HCT116 (cell line): ENCODE data around the gene RIN3. TPM values are rescaled to one million over a fixed set of nuclear protein-coding genes. Genes with fewer than 3 reads are reported as not detected.

Experiments used
- ATAC-seq: fragments of 200-7000 bp; cut with Tn5 transposase; 2 replicates; pipeline ENCODE4 v1.9.1; 2020; ENCODE audit warnings: mild to moderate bottlenecking, moderate library complexity
- BruUV-seq: library from RNA; stranded (reverse); fragments of 400-500 nt; replicated peaks from 2 replicates; lab custom pipeline; 2021; lab: Mats Ljungman, UMichigan
- CTCF ChIA-PET: fragments of 300-600 bp; sonication (Branson Sonifier 250); formaldehyde crosslinking; loops from one replicate; lab custom pipeline; 2021; ENCODE audit warnings: antibody characterized with exemption; lab: Charles Lee
- POLR2A ChIA-PET: fragments of 300-600, 350-600 bp; sonication (Branson Sonifier 250); formaldehyde crosslinking; loops from one replicate; lab custom pipeline; 2021; ENCODE audit warnings: antibody characterized with exemption; lab: Charles Lee
- RAD21 ChIA-PET, 2 experiments: fragments of 300-600 bp; sonication (Branson Sonifier 250); formaldehyde crosslinking; loops; one replicate each; lab custom pipeline; 2023; ENCODE audit warnings: low total read pairs in 2 of 2; ENCODE audit not compliant: uncharacterized antibody in 2 of 2, unreplicated experiment in 2 of 2, low non-redundant PET in 1 of 2; lab: Charles Lee
- DNase-seq: peaks from one replicate; pipeline ENCODE4 v3.0.0-alpha.2; 2010; ENCODE audit warnings: low read depth, low spot score
- H2AFZ ChIP-seq: fragments of 200-600 bp; shearing (Covaris generic), sonication (generic); 2 replicates; pipeline ENCODE4 v1.6.1; 2017; ENCODE audit warnings: low read depth, mixed run types, mixed read lengths, antibody characterized with exemption, low read length; ENCODE audit not compliant: poor library complexity, severe bottlenecking
- H3K27ac ChIP-seq: 2 replicates; pipeline ENCODE4 v1.5.1; 2012; ENCODE audit warnings: low read depth, low read length
- H3K27me3 ChIP-seq: fragments of 200-600 bp; sonication (generic); 2 replicates; pipeline ENCODE4 v1.6.1; 2016; ENCODE audit warnings: mixed run types, low read length, mixed read lengths; ENCODE audit not compliant: insufficient read depth
- H3K36me3 ChIP-seq, 2 experiments: fragments of 200-500 bp in 1 of 2; fragments of 200-600 bp in 1 of 2; sonication (Bioruptor generic) in 1 of 2; sonication (generic) in 1 of 2; 2 replicates each; pipeline versions ENCODE4 v1.5.1 to v1.6.1; 2014 to 2016; ENCODE audit warnings: low read length in 2 of 2, inconsistent platforms in 1 of 2, mixed read lengths in 1 of 2, mixed run types in 1 of 2; ENCODE audit not compliant: insufficient read depth in 2 of 2, control insufficient read depth in 1 of 2
- H3K4me1 ChIP-seq, 2 experiments: fragments of 200-600 bp in 1 of 2; sonication (generic) in 1 of 2; 2 replicates each; pipeline versions ENCODE4 v1.5.1 to v1.6.1; 2012 to 2017; ENCODE audit warnings: low read length in 2 of 2, inconsistent platforms in 1 of 2, mild to moderate bottlenecking in 1 of 2, mixed read lengths in 1 of 2, mixed run types in 1 of 2, moderate library complexity in 1 of 2; ENCODE audit not compliant: insufficient read depth in 2 of 2, control insufficient read depth in 1 of 2
- H3K4me2 ChIP-seq: fragments of 200-600 bp; sonication (generic); 2 replicates; pipeline ENCODE4 v1.6.1; 2017; ENCODE audit warnings: mixed run types, low read length, mixed read lengths
- H3K4me3 ChIP-seq, 2 experiments: fragments of 200-600 bp in 1 of 2; sonication (generic) in 1 of 2; replicated peaks in 1 of 2; 2 replicates each; pipeline ENCODE4 v1.5.1; 2011 to 2016; ENCODE audit warnings: low read length in 2 of 2, control low read depth in 1 of 2, low read depth in 1 of 2, mild to moderate bottlenecking in 1 of 2, mixed read lengths in 1 of 2, mixed run types in 1 of 2
- H3K79me2 ChIP-seq: fragments of 200-600 bp; sonication (generic); 2 replicates; pipeline ENCODE4 v1.6.1; 2017; ENCODE audit warnings: mild to moderate bottlenecking, mixed run types, low read length, moderate library complexity, mixed read lengths; ENCODE audit not compliant: insufficient read depth
- H3K9ac ChIP-seq: fragments of 200-600 bp; sonication (generic); 2 replicates; pipeline ENCODE4 v1.6.1; 2016; ENCODE audit warnings: low read length, mixed read lengths
- H3K9me2 ChIP-seq: fragments of 200-600 bp; sonication (generic), shearing (Covaris generic); 2 replicates; pipeline ENCODE4 v1.6.1; 2017; ENCODE audit warnings: mixed run types, mild to moderate bottlenecking, moderate library complexity; ENCODE audit not compliant: insufficient read depth
- H3K9me3 ChIP-seq, 2 experiments: fragments of 200-500 bp in 1 of 2; fragments of 200-600 bp in 1 of 2; sonication (Bioruptor generic) in 1 of 2; sonication (generic) in 1 of 2; 2 replicates each; pipeline ENCODE4 v1.6.1; 2014 to 2017; ENCODE audit warnings: low read length in 2 of 2, mixed read lengths in 2 of 2, inconsistent platforms in 1 of 2, low read depth in 1 of 2, mild to moderate bottlenecking in 1 of 2, mixed run types in 1 of 2, moderate library complexity in 1 of 2; ENCODE audit not compliant: control insufficient read depth in 1 of 2, insufficient read depth in 1 of 2
- H4K20me1 ChIP-seq: fragments of 200-600 bp; sonication (generic), shearing (Covaris generic); 2 replicates; pipeline ENCODE4 v1.6.1; 2017; ENCODE audit warnings: mixed run types, mild to moderate bottlenecking, moderate library complexity; ENCODE audit not compliant: insufficient read depth
- ELF1 ChIP-seq: IDR thresholded peaks from 2 replicates; pipeline ENCODE4 v1.6.1; 2012; ENCODE audit warnings: low read depth, borderline replicate concordance
- POLR2A ChIP-seq: IDR thresholded peaks from 2 replicates; pipeline ENCODE4 v1.7.0; 2011; ENCODE audit warnings: borderline replicate concordance; ENCODE audit not compliant: insufficient read depth, insufficient read length; ENCODE audit errors: extremely low read depth
- SP1 ChIP-seq: IDR thresholded peaks from 2 replicates; pipeline ENCODE4 v1.6.1; 2012; ENCODE audit warnings: low read depth
- SRF ChIP-seq: IDR thresholded peaks from 2 replicates; pipeline ENCODE4 v1.6.1; 2012; ENCODE audit warnings: low read depth
- ZFX ChIP-seq: fragments of 450-650 bp; IDR thresholded peaks from 2 replicates; pipeline ENCODE4 v1.6.1; 2017
- ZNF274 ChIP-seq: fragments of 200-500 bp; sonication (Bioruptor generic); IDR thresholded peaks from 2 replicates; pipeline ENCODE4 v1.6.1; 2014; ENCODE audit warnings: mild to moderate bottlenecking, low read depth, low read length, inconsistent platforms
- intact Hi-C: fragments of 100-400 bp; cut with micrococcal nuclease; formaldehyde crosslinking; loops from 2 replicates; pipeline ENCODE4 v1.10.0; 2022
- total RNA-seq: library from RNA; stranded (reverse); gene quantifications from one replicate; pipeline ENCODE4 v1.2.1, GENCODE V29; 2021; ENCODE audit not compliant: unreplicated experiment
- TF ChIP-seq, protein P1 (sequence below): IDR thresholded peaks from 2 replicates; pipeline ENCODE4 v1.6.1; 2012
- TF ChIP-seq, protein P2 (sequence below): IDR thresholded peaks from 2 replicates; pipeline ENCODE4 v1.6.1; 2012; ENCODE audit warnings: low read depth

The RIN3 gene
- total RNA-seq, 1 experiment from 2014 or later, result 22.2 TPM

DNA sequence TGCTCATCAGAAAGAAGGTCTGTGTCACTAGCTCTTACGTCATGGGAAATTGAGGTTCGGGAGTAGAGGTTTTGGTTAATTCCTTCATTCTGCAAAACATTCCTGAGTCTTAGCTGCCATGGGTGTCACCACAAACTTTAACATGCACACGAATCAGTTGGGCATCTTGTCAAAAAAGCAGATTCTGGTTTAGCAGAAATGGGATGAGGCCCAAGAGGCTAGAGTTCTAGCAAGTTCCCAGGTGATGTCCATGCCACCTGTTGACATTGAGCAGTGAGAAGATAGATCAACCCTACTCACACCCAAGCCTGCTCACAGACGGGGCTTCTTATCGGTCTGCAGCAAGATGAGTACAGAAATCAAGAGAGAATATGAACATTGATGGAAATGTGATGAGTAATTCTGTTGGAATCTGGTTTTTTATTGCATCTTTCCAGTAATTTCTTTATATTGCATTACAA lies 11.7 kb upstream of the RIN3 start:
- Histone ChIP-seq H3K9me3 (no peaks in the 10 kb centered on the region), H2AFZ (no peak overlapping the region), H3K4me2 (peak overlapping the region; percentile 65), H3K9me2 (no peaks in the 10 kb centered on the region), H3K4me3 (no peak overlapping the region), H3K79me2 (no peaks in the 10 kb centered on the region), H3K27me3 (no peaks in the 10 kb centered on the region)
- DNase-seq (no peak), ATAC-seq (no peak)
- intact Hi-C loops, result no loop called here
- ChIA-PET RAD21 (no interaction called here), POLR2A (interaction anchor here (0.8 kb wide), 1 partner anchor 10 kb away, joined by 3 read pairs; no protein-coding TSS in a partner anchor)
- BruUV-seq, result no TSS peak
- TF ChIP-seq ZFX, result no peak
- no peak for TF ChIP-seq ZNF274
- no peak for TF ChIP-seq SP1
- no peak for TF ChIP-seq POLR2A
- no peak for TF ChIP-seq SRF
- TF ChIP-seq, all 23 proteins: peak for 0
- H3K27ac ChIP-seq, result no peak overlapping the region
- CTCF ChIA-PET, result no interaction called here
- no peaks in the 10 kb centered on the region for H4K20me1 ChIP-seq
- H3K36me3 ChIP-seq, result no peaks in the 10 kb centered on the region
- H3K4me1 ChIP-seq, result peaks cover 36 to 73% of the 10 kb centered on the region in 2 experiments
- no peak overlapping the region for H3K9ac ChIP-seq

DNA sequence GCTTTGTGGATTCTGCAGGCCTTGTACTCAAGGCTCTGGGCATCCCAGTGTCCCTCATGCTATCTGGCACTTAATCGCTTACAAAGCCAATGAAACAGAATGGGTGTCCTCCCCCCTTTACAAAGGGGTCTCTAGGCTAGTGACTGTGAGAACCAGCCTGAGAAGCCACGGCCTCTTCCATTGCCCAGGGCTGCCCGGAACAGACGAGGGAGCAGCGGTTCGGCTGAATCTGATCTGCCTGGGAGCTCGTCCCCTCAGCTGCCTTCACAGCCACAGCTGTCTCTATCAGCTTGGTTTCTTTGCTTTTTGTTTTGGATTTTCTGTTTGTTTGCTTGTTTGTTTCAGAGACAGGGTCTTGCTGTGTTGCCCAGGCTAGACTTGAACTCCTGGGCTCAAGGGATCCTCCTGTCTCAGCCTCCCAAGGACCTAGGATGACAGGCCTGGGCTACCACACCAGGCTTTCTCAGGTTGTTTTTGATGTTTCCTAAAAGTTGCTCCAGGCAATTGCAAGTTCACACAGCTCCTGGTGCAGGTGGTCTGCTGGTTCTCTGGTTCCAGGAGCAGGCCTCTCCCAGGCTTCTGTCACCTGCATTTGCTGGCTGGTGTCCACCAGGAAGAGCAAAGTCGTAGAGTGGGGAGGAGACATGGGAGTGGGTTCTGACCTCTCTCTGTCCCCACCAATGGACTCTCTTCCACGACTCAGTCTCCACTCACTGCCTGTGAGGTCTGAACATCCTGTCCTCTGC lies 10.9 kb upstream of the RIN3 start:
- POLR2A ChIA-PET, result no interaction called here

More for the DNA sequence above, 10.9 kb upstream of the RIN3 start:
- no peak overlapping the region for H3K4me3 ChIP-seq
- no peak for ATAC-seq
- intact Hi-C loops, result no loop called here
- TF ChIP-seq, protein P1, sequence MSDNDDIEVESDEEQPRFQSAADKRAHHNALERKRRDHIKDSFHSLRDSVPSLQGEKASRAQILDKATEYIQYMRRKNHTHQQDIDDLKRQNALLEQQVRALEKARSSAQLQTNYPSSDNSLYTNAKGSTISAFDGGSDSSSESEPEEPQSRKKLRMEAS, result no peak
- TF ChIP-seq, protein P2, sequence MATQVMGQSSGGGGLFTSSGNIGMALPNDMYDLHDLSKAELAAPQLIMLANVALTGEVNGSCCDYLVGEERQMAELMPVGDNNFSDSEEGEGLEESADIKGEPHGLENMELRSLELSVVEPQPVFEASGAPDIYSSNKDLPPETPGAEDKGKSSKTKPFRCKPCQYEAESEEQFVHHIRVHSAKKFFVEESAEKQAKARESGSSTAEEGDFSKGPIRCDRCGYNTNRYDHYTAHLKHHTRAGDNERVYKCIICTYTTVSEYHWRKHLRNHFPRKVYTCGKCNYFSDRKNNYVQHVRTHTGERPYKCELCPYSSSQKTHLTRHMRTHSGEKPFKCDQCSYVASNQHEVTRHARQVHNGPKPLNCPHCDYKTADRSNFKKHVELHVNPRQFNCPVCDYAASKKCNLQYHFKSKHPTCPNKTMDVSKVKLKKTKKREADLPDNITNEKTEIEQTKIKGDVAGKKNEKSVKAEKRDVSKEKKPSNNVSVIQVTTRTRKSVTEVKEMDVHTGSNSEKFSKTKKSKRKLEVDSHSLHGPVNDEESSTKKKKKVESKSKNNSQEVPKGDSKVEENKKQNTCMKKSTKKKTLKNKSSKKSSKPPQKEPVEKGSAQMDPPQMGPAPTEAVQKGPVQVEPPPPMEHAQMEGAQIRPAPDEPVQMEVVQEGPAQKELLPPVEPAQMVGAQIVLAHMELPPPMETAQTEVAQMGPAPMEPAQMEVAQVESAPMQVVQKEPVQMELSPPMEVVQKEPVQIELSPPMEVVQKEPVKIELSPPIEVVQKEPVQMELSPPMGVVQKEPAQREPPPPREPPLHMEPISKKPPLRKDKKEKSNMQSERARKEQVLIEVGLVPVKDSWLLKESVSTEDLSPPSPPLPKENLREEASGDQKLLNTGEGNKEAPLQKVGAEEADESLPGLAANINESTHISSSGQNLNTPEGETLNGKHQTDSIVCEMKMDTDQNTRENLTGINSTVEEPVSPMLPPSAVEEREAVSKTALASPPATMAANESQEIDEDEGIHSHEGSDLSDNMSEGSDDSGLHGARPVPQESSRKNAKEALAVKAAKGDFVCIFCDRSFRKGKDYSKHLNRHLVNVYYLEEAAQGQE, result no peak
- TF ChIP-seq ELF1, result no peak
- ChIA-PET CTCF (no interaction called here), RAD21 (no interaction called here)
- no peaks in the 10 kb centered on the region for H3K79me2 ChIP-seq
- no peaks in the 10 kb centered on the region for H3K36me3 ChIP-seq
- no peaks in the 10 kb centered on the region for H3K9me3 ChIP-seq
- peaks cover 42 to 81% of the 10 kb centered on the region in 2 experiments for H3K4me1 ChIP-seq
- H3K4me2 ChIP-seq, result peak overlapping the region; percentile 65
- H3K9ac ChIP-seq, result peak overlapping the region; percentile 31
- no peaks in the 10 kb centered on the region for H3K9me2 ChIP-seq
- peak overlapping the region; percentile 52; the same call in 1 of the 2 replicates for H3K27ac ChIP-seq
- no peak overlapping the region for H2AFZ ChIP-seq
- no peaks in the 10 kb centered on the region for H3K27me3 ChIP-seq
- BruUV-seq, result no TSS peak
- H4K20me1 ChIP-seq, result no peaks in the 10 kb centered on the region
- no peak for DNase-seq
